Measurements from ENCODE around the gene TFDP1.

Gene TFDP1

GRCh38 chr13:113634279-113635047, 49.9 kb downstream of the TFDP1 start:
- DNase-seq (ENCODE audit: low read depth): no peak

- DNase-seq (ENCODE audit: low read depth): no peak
Measured at GRCh38 chr13:113635048-113635420, 50.5 kb downstream of the TFDP1 start.

- no peak for DNase-seq (ENCODE audit: low read depth)
Measured at GRCh38 chr13:113635709-113636108, 51.2 kb downstream of the TFDP1 start.

GRCh38 chr13:113636266-113636963, 51.9 kb downstream of the TFDP1 start:
- DNase-seq (ENCODE audit: low read depth): no peak

- DNase-seq (ENCODE audit: low read depth): no peak
Measured at GRCh38 chr13:113637262-113638160, 53.0 kb downstream of the TFDP1 start.

- DNase-seq (ENCODE audit: low read depth): no peak
Measured at GRCh38 chr13:113638173-113638746, 53.7 kb downstream of the TFDP1 start.

- no peak for DNase-seq (ENCODE audit: low read depth)
Measured at GRCh38 chr13:113638806-113639205, 54.3 kb downstream of the TFDP1 start.

GRCh38 chr13:113639616-113640262, 55.2 kb downstream of the TFDP1 start:
- no peak for DNase-seq (ENCODE audit: low read depth)

- DNase-seq (ENCODE audit: low read depth): no peak
Measured at GRCh38 chr13:113641426-113641825, 56.9 kb downstream of the TFDP1 start.

GRCh38 chr13:113642563-113642962, 58.0 kb downstream of the TFDP1 start:
- DNase-seq (ENCODE audit: low read depth): no peak

GRCh38 chr13:113643593-113643992, 59.0 kb downstream of the TFDP1 start:
- no peak for DNase-seq (ENCODE audit: low read depth)

GRCh38 chr13:113644800-113645199, 60.2 kb downstream of the TFDP1 start:
- DNase-seq (ENCODE audit: low read depth): no peak

- DNase-seq (ENCODE audit: low read depth): no peak
Measured at GRCh38 chr13:113645329-113645728, 60.8 kb downstream of the TFDP1 start.

- no peak for DNase-seq (ENCODE audit: low read depth)
Measured at GRCh38 chr13:113646376-113646775, 61.8 kb downstream of the TFDP1 start.

GRCh38 chr13:113646921-113647340, 62.4 kb downstream of the TFDP1 start:
- no peak for DNase-seq (ENCODE audit: low read depth)

GRCh38 chr13:113647351-113648215, 63.0 kb downstream of the TFDP1 start:
- peak; percentile 35 for DNase-seq (ENCODE audit: low read depth)

- no peak for DNase-seq (ENCODE audit: low read depth)
Measured at GRCh38 chr13:113648216-113648610, 63.7 kb downstream of the TFDP1 start.

- no peak for DNase-seq (ENCODE audit: low read depth)
Measured at GRCh38 chr13:113649212-113649611, 64.7 kb downstream of the TFDP1 start.

- no peak for DNase-seq (ENCODE audit: low read depth)
Measured at GRCh38 chr13:113650275-113650674, 65.7 kb downstream of the TFDP1 start.

- no peak for DNase-seq (ENCODE audit: low read depth)
Measured at GRCh38 chr13:113650731-113651148, 66.2 kb downstream of the TFDP1 start.
